Glomerular visceral epithelial cell (primary cell): ENCODE data around the gene OMG.
"Not testable (repeated sequence)": the region's sequence is repeated elsewhere in the genome, so short reads cannot be mapped to it uniquely, and the experiment has no call there.

Source experiments
- DNase-seq: peaks from one replicate; pipeline ENCODE4 v3.0.0-alpha.2; 2016; ENCODE audit errors: extremely low spot score

OMG gene

GRCh38 chr17:31262923-31263322, 34.1 kb downstream of the OMG start:
- DNase-seq, result not testable (repeated sequence)

DNA sequence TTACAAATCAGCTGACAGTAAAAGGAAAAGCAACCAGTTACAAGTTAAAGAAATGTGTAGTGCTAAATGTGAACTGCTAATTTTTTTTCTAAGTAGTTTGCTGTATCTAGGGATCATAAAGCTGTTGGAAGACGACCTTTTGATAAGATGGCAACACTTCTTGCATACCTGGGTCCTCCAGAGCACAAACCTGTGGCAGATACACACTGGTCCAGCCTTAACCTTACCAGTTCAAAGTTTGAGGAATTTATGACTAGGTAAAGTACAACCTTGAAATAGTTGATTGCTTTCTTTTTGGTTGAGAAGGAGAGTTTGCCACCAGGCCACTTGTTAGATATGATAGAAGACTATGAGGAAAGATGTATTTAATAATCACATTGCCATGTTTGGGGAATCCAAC, 35.4 kb downstream of the OMG start:
- DNase-seq, result no peak

DNA sequence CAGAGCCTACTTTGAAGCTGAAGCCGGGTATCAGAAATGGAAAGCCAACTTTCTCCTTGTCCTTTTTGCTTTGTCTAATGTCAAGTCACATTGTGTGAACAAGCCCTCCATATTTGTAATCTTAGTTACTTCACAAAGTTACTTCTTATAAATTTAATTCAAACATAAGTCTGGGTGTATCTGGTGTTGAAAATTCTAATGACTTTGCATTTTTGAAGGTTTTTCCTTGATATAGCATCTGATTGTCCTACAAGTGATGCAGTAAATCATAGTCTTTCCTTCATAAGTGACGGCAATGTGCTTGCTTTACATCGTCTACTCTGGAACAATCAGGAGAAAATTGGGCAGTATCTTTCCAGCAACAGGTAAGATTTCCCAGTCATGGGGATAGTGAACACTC, 36.9 kb downstream of the OMG start:
- DNase-seq, result no peak

DNA sequence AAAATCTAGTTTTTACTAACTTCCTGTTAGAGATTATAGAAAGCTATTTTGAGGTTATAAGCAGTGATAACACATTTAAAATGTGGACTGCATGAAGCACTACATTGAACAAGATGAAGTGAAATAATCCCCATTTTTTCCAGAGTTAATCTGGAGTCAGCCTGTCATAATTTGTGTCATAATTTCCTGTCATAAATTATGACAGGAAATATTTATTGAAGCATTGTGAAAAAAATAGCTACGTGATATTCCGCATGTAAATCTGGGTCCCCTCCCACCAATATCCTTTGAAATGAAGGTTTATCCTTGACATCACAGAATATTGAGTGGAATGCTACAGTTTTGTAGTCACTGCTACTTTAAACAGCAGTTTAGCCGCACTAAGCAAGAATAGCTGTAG, 40.1 kb downstream of the OMG start:
- DNase-seq, result no peak

- no peak for DNase-seq
Observed at GRCh38 chr17:31254654-31255053, 42.4 kb downstream of the OMG start.

- no peak for DNase-seq
Observed at GRCh38 chr17:31252741-31253140, 44.3 kb downstream of the OMG start.

DNA sequence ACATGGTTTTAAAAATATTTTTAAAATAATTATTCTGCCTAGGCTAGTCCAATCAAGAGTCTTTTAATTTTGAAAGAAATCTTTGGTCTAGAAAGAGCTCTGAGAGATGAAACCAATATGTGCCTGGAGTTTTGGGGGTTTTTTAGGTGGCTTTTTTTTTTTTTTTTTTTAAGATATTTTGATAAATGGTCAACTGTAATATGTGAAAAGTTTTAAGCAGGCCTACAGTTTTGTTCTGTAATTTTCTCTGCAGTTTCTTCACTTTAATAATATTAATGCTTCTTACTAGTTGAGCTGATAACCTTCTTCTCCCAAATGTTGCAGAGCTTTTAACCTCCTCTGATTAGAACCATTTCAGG, 45.1 kb downstream of the OMG start:
- DNase-seq, result no peak

GRCh38 chr17:31251105-31251969, 45.7 kb downstream of the OMG start:
- DNase-seq, result no peak

- no peak for DNase-seq
Observed at GRCh38 chr17:31250229-31250628, 46.8 kb downstream of the OMG start.

- DNase-seq, result no peak
Observed at GRCh38 chr17:31249835-31250141, 47.3 kb downstream of the OMG start.

- DNase-seq, result peak; percentile 53
Observed at GRCh38 chr17:31248986-31249834, 47.8 kb downstream of the OMG start.
